Endometrial microvascular endothelial cells (primary cell): ENCODE measurements around the gene FYB1. TPM values are rescaled to one million over a fixed set of nuclear protein-coding genes. Genes with fewer than 3 reads are reported as not detected.

Source experiments
- in situ Hi-C: cut with HindIII; loops from 2 replicates; pipeline ENCODE4 v1.10.0; 2017; ENCODE audit warnings: low sequenced_read_pairs, low pct_unique_long_range_greater_than_20kb; ENCODE audit errors: inconsistent ontology term
- total RNA-seq: library from RNA; depleted of rRNA; stranded (reverse); fragments of >200 nt; gene quantifications from one replicate; pipeline ENCODE4 v1.2.3, GENCODE V29; 2015; ENCODE audit errors: inconsistent ontology term

FYB1 gene
- total RNA-seq, 1 donor from 2014 or later = not detected

- in situ Hi-C loops = no loop called here
Measured at GRCh38 chr5:39076757-39077728, 142.3 kb downstream of the FYB1 start.

- in situ Hi-C loops = no loop called here
Measured at GRCh38 chr5:39076101-39076756, 143.1 kb downstream of the FYB1 start.

GRCh38 chr5:39074017-39074814 is 145.1 kb downstream of the FYB1 start, which contains the start of gene RICTOR:
RICTOR (minus strand) TSS chr5:39074399; CDS start chr5:39074377, 22 bp downstream.
- in situ Hi-C loops = no loop called here

- in situ Hi-C loops = no loop called here
Measured at GRCh38 chr5:39073767-39074016, 145.7 kb downstream of the FYB1 start.

GRCh38 chr5:39072925-39073766 is 146.2 kb downstream of the FYB1 start:
- in situ Hi-C loops = no loop called here

GRCh38 chr5:39068099-39068498 is 151.3 kb downstream of the FYB1 start:
- in situ Hi-C loops = no loop called here

- in situ Hi-C loops = no loop called here
Measured at GRCh38 chr5:39064450-39064849, 154.9 kb downstream of the FYB1 start.

- in situ Hi-C loops = no loop called here
Measured at GRCh38 chr5:39063037-39063436, 156.3 kb downstream of the FYB1 start.

GRCh38 chr5:39062530-39062929 is 156.8 kb downstream of the FYB1 start:
- in situ Hi-C loops = no loop called here

GRCh38 chr5:39062104-39062503 is 157.3 kb downstream of the FYB1 start:
- in situ Hi-C loops = no loop called here

GRCh38 chr5:39059064-39059463 is 160.3 kb downstream of the FYB1 start:
- in situ Hi-C loops = no loop called here

GRCh38 chr5:39058178-39058921 is 161.0 kb downstream of the FYB1 start:
- in situ Hi-C loops = no loop called here

- in situ Hi-C loops = no loop called here
Measured at GRCh38 chr5:39057734-39058133, 161.6 kb downstream of the FYB1 start.

- in situ Hi-C loops = no loop called here
Measured at GRCh38 chr5:39055768-39056398, 163.5 kb downstream of the FYB1 start.
